ENCODE measurements around the gene EFNA5.

EFNA5 gene

DNA sequence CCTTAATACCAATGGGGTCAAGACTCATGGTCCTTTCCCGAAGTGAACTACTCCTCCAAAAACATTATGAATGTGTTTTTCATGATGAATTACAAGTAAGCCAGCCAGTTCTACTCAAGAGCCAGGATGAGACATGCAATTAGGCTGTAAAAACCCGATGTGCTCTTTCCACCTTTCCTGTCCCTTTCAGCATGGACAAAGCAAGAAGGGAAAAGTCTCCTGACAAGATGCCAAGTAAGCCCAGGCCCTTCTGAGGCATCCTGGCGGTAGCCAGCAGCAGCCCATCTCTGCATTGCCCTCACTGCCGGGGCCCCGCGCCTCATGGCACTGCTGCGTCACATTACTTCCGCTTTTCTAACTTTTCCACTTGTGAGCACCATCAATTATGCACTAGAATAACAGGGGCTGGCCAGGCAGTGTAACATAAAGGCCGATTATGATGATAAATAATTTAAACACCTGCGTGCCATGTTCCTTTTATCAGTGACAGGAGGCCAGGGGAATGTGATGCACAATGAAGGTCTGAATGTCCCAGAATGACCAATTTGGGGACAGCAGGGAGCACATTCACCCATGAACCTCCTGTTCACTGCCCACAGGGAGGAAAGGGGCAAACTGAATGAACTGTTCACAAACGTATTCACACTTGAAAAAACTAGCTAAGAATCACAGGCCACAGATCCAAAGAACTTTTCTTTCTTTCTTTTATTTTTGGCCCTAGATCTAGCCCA is 37.4 kb downstream of the EFNA5 start:
- TF ChIP-seq POU2F2 (IDR thresholded peaks at IDR 0.05; ENCODE audit: low read depth, low read length) (no peak), SPI1 (IDR thresholded peaks at IDR 0.05; ENCODE audit: low read depth, low read length) (no peak), TAF1 (IDR thresholded peaks at IDR 0.05; ENCODE audit: low read depth, low read length) (no peak), POLR2AphosphoS5 (IDR thresholded peaks at IDR 0.05; ENCODE audit: low read depth, low read length) (no peak), POLR2A (IDR thresholded peaks at IDR 0.05; ENCODE audit: low read depth, low read length) (no peak), PAX5 (IDR thresholded peaks at IDR 0.05; ENCODE audit: insufficient read depth, low read length, severe bottlenecking) (no peak)
- FAIRE-seq: no peak
- DNase-seq (ENCODE audit: insufficient read length, low spot score): no peak

DNA sequence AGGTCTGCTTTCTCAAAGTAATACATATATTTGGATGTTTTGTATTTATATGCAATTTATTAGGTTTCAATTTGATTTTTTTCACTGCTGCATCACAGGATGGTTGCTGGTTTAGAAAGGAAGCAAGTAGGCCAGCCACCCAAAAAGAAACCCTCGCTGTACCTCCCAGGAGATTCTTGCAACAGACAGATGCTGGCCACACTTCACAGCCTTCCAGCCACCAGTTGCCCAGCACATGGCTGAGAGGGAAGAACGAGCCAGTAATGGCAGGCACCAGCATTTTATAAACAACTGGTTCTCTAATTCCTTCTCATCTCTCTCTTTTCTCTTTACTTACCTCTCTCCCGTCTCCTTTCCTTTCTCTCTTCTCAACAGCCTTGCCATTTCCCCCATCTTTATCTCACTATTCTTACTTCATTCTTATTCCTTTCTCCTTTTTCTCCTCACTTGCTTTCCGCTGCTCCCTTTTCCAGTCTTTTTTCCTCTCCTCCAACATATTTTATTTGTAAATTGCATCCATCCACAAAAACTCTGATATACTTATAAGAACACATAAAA is 38.9 kb downstream of the EFNA5 start:
- DNase-seq (ENCODE audit: insufficient read length, low spot score): no peak
- TF ChIP-seq POLR2A (IDR thresholded peaks at IDR 0.05; ENCODE audit: low read depth, low read length) (no peak), POLR2AphosphoS5 (IDR thresholded peaks at IDR 0.05; ENCODE audit: low read depth, low read length) (no peak), POU2F2 (IDR thresholded peaks at IDR 0.05; ENCODE audit: low read depth, low read length) (no peak), SPI1 (IDR thresholded peaks at IDR 0.05; ENCODE audit: low read depth, low read length) (no peak), PAX5 (IDR thresholded peaks at IDR 0.05; ENCODE audit: insufficient read depth, low read length, severe bottlenecking) (no peak), TAF1 (IDR thresholded peaks at IDR 0.05; ENCODE audit: low read depth, low read length) (no peak)
- no peak for FAIRE-seq

DNA sequence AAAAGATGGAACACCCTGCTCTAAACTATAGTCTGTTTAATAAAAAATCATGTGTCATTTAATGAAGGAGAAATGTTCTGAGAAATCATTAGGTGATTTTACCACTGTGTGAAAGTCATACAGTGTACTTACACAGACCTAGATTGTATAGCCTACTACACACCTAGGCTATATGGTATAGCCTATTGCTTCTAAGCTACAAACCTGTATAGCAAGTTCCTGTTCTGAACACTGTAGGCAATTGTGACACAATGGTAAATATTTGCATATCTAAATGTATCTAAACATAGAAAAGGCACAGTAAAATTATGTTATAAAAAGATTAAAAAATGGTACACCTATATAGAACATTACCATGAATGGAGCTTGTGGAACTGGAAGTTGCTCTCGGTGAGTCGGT is 40.6 kb downstream of the EFNA5 start:
- DNase-seq (ENCODE audit: insufficient read length, low spot score) (no peak), FAIRE-seq (no peak)
- TF ChIP-seq SPI1 (IDR thresholded peaks at IDR 0.05; ENCODE audit: low read depth, low read length) (no peak), POU2F2 (IDR thresholded peaks at IDR 0.05; ENCODE audit: low read depth, low read length) (no peak), POLR2A (IDR thresholded peaks at IDR 0.05; ENCODE audit: low read depth, low read length) (no peak), POLR2AphosphoS5 (IDR thresholded peaks at IDR 0.05; ENCODE audit: low read depth, low read length) (no peak), PAX5 (IDR thresholded peaks at IDR 0.05; ENCODE audit: insufficient read depth, low read length, severe bottlenecking) (no peak), TAF1 (IDR thresholded peaks at IDR 0.05; ENCODE audit: low read depth, low read length) (no peak)

DNA sequence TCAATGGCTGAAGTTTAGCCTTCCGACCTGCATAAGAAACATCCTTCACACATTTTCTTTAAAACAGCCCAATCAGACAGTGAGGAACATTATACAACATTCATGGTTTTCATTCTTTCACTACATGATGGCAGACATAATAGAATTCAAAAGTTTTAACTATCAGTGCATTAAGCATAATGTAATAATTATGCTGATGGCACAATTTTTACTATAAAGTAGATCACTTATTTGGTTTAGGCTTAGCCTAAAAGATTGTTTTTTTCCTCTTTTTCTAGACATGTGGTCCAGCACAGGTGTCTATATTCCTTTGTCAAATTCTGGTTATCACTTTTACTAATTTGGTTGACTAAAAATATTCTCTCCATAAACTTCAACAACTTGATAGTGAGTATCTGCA is 46.5 kb downstream of the EFNA5 start:
- TF ChIP-seq TAF1 (IDR thresholded peaks at IDR 0.05; ENCODE audit: low read depth, low read length): no peak
- TF ChIP-seq POLR2A (IDR thresholded peaks at IDR 0.05; ENCODE audit: low read depth, low read length): no peak
- TF ChIP-seq POU2F2 (IDR thresholded peaks at IDR 0.05; ENCODE audit: low read depth, low read length): no peak
- TF ChIP-seq SPI1 (IDR thresholded peaks at IDR 0.05; ENCODE audit: low read depth, low read length): no peak
- TF ChIP-seq PAX5 (IDR thresholded peaks at IDR 0.05; ENCODE audit: insufficient read depth, low read length, severe bottlenecking): no peak
- no peak for TF ChIP-seq POLR2AphosphoS5 (IDR thresholded peaks at IDR 0.05; ENCODE audit: low read depth, low read length)
- no peak for DNase-seq (ENCODE audit: insufficient read length, low spot score)
- no peak for FAIRE-seq

DNA sequence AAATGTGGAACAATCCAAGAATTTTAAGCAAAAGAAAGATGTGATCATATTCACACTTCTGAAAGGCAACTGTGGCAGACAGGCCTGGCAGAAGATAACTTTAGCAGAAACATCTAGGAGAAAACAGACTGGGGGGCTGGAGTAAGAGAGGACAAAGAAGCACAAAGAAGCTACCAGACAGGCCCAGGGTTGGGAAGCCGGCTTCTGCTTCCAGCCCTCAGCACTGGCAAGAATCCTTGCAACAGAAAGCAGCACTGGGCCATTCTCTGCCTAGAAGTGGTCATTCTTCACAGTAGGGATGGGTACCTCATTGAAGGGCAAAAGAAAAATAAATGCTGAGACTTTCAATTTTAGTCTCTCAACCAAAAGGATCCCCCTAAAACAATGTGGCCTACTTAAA is 49.6 kb downstream of the EFNA5 start:
- DNase-seq (ENCODE audit: insufficient read length, low spot score): no peak
- TF ChIP-seq POLR2AphosphoS5 (IDR thresholded peaks at IDR 0.05; ENCODE audit: low read depth, low read length) (no peak), POU2F2 (IDR thresholded peaks at IDR 0.05; ENCODE audit: low read depth, low read length) (no peak), POLR2A (IDR thresholded peaks at IDR 0.05; ENCODE audit: low read depth, low read length) (no peak), PAX5 (IDR thresholded peaks at IDR 0.05; ENCODE audit: insufficient read depth, low read length, severe bottlenecking) (no peak), TAF1 (IDR thresholded peaks at IDR 0.05; ENCODE audit: low read depth, low read length) (no peak), SPI1 (IDR thresholded peaks at IDR 0.05; ENCODE audit: low read depth, low read length) (no peak)
- no peak for FAIRE-seq

DNA sequence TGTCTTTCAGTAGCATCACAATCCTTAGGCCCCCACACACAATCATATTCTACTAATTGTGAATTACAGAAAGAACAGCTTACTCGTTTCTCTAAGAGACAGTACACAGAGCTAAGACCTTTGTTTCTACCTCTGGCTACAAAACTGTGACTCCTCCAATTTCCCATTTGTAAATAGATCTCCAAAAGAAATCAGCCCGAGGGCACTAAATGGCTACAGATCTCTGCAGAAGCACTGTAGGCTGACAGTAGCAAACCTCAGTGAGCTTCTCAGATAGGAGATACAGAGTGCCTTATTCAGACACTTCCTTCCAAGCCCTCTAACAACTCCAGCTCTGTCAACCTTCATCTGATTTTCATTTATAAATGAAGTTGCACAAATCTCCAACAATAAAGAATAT is 51.0 kb downstream of the EFNA5 start:
- DNase-seq (ENCODE audit: insufficient read length, low spot score) (no peak), FAIRE-seq (no peak)
- TF ChIP-seq SPI1 (IDR thresholded peaks at IDR 0.05; ENCODE audit: low read depth, low read length) (no peak), POLR2AphosphoS5 (IDR thresholded peaks at IDR 0.05; ENCODE audit: low read depth, low read length) (no peak), POLR2A (IDR thresholded peaks at IDR 0.05; ENCODE audit: low read depth, low read length) (no peak), TAF1 (IDR thresholded peaks at IDR 0.05; ENCODE audit: low read depth, low read length) (no peak), POU2F2 (IDR thresholded peaks at IDR 0.05; ENCODE audit: low read depth, low read length) (no peak), PAX5 (IDR thresholded peaks at IDR 0.05; ENCODE audit: insufficient read depth, low read length, severe bottlenecking) (no peak)

DNA sequence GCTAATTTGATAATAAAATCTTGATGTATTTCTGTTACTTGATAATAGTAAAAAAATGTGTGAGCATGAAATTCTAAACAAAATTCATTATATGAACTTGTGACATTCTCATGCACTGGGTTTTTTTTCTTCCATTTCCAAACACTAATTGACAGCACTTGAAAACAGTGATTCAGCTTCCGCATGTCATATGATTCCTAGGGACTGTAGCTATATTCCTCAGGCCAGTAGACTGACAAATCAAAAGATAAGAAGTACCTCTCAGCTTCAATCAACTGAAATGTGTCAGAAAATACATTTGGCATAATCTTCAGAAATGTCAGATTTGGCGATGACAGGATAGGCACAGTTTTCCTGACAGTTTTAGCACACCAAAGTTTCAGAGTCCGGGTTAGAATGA is 52.5 kb downstream of the EFNA5 start:
- FAIRE-seq: no peak
- DNase-seq (ENCODE audit: insufficient read length, low spot score): no peak
- no peak for TF ChIP-seq SPI1 (IDR thresholded peaks at IDR 0.05; ENCODE audit: low read depth, low read length)
- TF ChIP-seq POU2F2 (IDR thresholded peaks at IDR 0.05; ENCODE audit: low read depth, low read length): no peak
- no peak for TF ChIP-seq PAX5 (IDR thresholded peaks at IDR 0.05; ENCODE audit: insufficient read depth, low read length, severe bottlenecking)
- TF ChIP-seq POLR2A (IDR thresholded peaks at IDR 0.05; ENCODE audit: low read depth, low read length): no peak
- no peak for TF ChIP-seq TAF1 (IDR thresholded peaks at IDR 0.05; ENCODE audit: low read depth, low read length)
- no peak for TF ChIP-seq POLR2AphosphoS5 (IDR thresholded peaks at IDR 0.05; ENCODE audit: low read depth, low read length)

DNA sequence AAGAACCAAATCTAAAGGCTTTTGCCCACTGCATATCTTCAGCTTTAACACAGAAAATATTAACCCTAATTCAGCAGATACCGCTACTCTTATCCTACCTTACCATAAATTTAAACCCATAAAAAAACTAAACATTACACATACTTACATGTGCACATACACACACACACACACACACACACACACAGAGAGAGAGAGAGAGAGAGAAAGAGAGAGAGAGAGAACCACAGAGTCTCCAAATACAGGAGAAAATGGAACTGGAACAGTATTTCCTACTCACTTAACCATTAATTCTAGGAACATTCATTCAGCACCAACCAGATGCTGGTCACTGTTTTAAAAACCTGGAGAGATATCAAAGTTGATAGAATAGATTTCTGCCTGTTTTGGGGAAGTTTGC is 53.7 kb downstream of the EFNA5 start:
- FAIRE-seq (no peak), DNase-seq (ENCODE audit: insufficient read length, low spot score) (no peak)
- TF ChIP-seq SPI1 (IDR thresholded peaks at IDR 0.05; ENCODE audit: low read depth, low read length) (no peak), TAF1 (IDR thresholded peaks at IDR 0.05; ENCODE audit: low read depth, low read length) (no peak), POLR2AphosphoS5 (IDR thresholded peaks at IDR 0.05; ENCODE audit: low read depth, low read length) (no peak), POU2F2 (IDR thresholded peaks at IDR 0.05; ENCODE audit: low read depth, low read length) (no peak)

DNA sequence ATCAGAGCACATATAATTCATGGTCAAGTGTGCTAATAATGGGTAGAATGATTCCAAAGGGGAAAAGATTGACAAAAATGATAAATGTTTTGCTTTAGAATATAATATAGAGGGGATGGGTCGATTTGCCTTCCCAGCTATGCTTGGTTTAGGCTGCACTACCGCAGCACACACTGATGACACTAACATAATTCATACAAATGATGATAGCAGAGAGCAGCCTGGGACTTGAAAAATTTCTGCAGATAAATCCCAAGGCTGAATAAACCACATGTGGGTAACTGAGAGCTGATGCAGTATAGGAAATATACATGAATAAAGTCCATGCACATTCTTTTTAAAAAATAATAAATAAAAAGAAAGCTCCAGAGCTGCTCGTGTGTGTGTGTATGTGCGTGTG is 54.5 kb downstream of the EFNA5 start:
- DNase-seq (ENCODE audit: insufficient read length, low spot score): no peak
- no peak for FAIRE-seq
- TF ChIP-seq POU2F2 (IDR thresholded peaks at IDR 0.05; ENCODE audit: low read depth, low read length) (no peak), POLR2A (IDR thresholded peaks at IDR 0.05; ENCODE audit: low read depth, low read length) (no peak), PAX5 (IDR thresholded peaks at IDR 0.05; ENCODE audit: insufficient read depth, low read length, severe bottlenecking) (no peak), TAF1 (IDR thresholded peaks at IDR 0.05; ENCODE audit: low read depth, low read length) (no peak), SPI1 (IDR thresholded peaks at IDR 0.05; ENCODE audit: low read depth, low read length) (no peak), POLR2AphosphoS5 (IDR thresholded peaks at IDR 0.05; ENCODE audit: low read depth, low read length) (no peak)
